ENCODE data around the gene SPP1.

The SPP1 gene

GRCh38 chr4:87953826-87954225 lies 21.7 kb upstream of the SPP1 start:
- DNase-seq (ENCODE audit: low read depth, low spot score) = no peak

DNA sequence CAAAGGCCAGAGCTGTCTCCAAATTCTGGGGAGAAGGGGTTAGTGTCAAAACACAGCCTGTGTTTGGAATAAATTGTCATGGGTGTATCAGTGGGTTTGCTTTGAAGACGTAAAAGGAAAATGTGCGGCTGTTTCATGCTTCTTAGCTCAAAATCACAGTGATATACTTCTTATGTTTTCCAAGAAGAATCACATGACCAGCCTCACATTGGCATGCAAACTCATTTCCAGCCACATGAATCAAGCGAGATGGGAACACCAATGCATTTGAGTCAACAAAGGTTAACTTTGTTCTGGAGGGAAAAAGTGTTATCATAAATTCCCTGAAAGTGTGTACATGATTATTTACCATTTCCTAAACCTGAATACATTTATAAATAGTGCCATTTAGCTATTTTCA lies 19.0 kb upstream of the SPP1 start:
- DNase-seq (ENCODE audit: low read depth, low spot score) = no peak

- DNase-seq (ENCODE audit: low read depth, low spot score) = no peak
Measured at GRCh38 chr4:87957061-87957460, 18.5 kb upstream of the SPP1 start.

DNA sequence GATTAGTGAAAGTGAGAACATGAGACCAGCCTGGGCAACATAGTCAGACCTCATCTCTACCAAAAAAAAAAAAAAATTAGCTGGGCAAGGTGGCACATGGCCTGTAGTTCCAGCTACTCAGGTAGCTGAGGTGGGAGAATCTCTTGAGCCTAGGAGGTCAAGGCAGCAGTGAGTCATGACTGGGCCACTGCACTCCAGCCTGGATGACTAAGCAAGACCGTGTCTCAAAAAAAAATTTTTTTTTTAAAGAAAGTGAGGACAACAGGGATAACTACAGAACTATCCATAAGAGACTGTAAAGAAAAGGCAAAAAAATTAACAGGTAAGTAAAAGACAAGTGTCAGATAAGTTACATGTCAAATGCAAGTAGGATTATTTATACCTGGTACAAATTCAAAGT lies 13.5 kb upstream of the SPP1 start:
- DNase-seq (ENCODE audit: low read depth, low spot score) = no peak

DNA sequence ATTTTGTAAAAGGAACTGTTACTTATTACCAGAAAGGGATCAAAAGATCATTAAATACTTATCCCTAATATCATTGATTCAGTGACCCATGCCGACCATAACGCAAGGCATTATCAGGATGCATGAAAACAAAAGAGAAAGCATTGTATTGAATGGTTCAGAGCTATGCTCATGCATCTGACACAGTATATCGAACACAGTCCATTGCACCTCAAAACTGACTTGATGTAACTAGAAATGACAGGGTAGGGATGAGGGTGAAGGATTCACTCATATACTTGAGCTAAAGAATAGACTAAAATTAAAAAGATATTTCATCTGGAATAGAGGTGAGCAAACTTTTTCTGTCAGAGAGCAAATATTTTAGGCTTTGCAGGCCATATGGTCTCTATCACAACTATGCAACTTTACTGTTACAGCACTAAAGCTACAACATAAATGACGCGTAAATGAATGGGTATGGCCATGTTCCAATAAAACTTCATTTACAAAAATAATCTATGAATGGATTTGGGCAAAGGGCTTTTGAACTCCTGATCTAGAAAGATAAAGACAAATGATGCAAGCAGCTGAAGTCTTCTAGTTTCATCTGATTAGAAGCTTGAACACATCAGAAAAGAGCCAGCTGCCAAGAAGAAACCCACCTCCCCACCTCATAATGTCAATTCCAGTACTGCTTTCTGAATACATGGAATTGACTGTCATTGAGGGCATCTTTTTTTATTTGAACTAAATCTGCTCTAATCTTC lies 12.9 kb upstream of the SPP1 start:
- DNase-seq (ENCODE audit: low read depth, low spot score) = no peak

DNA sequence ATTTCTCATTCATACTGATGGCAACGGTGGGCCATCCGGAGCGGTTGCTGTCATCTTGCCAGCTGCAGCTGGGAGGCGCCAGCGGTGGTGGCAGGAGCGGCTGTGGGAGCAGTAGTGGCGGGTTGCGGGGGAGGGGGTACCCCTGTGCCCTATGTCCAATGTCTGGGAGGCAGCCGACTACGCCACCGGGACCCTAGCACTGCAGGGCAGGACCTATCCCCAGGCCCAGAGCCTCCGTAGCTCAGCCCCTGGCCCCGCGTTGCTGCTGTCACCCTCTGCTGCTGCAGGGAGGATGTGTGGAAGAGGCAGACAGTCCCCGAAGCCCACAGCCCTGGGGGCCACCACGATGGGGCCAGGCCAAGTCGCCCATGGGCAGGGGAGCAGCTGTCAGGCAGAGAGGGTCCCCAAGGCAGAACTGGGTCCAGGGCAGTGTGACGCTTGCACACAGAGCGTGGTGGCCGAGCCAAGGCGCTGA lies 10.0 kb upstream of the SPP1 start:
- no peak for DNase-seq (ENCODE audit: low read depth, low spot score)

GRCh38 chr4:87966095-87966496 lies 9.4 kb upstream of the SPP1 start:
- DNase-seq (ENCODE audit: low read depth, low spot score) = no peak

DNA sequence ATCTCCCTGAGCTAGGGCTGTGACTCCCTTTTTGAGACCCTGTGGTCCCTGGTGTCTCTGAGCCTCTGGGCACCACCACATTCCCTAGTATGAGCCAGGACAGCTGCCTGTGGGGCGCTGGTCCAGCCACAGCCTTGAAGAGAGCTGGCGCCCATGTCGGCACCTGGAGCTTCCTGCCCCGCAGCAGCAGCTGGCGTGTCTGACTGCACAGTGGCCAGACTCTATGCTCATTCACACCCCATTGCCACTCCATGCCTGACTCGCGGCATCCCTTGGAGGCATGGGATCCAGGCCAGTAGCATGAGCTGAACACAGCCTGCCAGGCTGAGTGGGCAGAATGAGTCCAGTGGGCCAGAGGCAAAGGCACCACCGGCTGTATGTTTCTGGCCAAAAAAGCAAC lies 8.3 kb upstream of the SPP1 start:
- no peak for DNase-seq (ENCODE audit: low read depth, low spot score)

DNA sequence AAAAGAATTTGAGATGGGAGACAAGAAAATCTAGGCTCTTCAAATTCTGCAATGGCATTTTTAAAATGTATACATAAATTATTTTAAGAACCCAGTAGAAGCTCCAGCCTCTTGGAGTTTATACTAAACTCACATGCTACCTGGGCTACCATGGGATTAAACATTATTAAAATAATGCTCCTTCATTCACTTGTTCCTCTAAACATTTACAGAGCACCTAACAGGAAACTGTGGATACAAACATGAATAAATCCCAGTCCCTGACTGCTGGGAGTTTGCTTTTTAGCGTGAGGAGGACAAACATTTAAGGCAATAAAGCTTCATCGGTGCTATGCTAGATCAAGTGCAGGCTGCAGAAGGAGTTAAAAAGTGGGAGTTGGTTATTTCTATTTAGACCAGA lies 5.4 kb upstream of the SPP1 start:
- no peak for DNase-seq (ENCODE audit: low read depth, low spot score)

- no peak for DNase-seq (ENCODE audit: low read depth, low spot score)
Measured at GRCh38 chr4:87971866-87972265, 3.6 kb upstream of the SPP1 start.

- DNase-seq (ENCODE audit: low read depth, low spot score) = no peak
Measured at GRCh38 chr4:87973283-87974169, 2.0 kb upstream of the SPP1 start.

DNA sequence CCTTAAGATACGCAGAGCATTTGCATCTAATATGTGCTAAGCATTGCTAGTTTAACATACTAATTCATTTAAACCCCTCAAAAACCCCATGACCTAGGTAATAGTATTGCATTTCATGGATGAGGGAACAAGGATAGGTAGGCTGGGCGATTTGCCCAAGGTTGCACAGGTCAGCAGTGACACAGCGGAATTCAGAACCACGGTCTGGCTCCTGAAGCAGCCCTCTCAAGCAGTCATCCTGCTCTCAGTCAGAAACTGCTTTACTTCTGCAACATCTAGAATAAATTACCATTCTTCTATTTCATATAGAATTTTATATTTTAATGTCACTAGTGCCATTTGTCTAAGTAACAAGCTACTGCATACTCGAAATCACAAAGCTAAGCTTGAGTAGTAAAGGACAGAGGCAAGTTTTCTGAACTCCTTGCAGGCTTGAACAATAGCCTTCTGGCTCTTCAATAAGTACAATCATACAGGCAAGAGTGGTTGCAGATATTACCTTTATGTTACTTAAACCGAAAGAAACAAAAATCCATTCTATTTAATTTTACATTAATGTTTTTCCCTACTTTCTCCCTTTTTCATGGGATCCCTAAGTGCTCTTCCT lies 555 bp upstream of the SPP1 start:
- no peak for DNase-seq (ENCODE audit: low read depth, low spot score)

DNA sequence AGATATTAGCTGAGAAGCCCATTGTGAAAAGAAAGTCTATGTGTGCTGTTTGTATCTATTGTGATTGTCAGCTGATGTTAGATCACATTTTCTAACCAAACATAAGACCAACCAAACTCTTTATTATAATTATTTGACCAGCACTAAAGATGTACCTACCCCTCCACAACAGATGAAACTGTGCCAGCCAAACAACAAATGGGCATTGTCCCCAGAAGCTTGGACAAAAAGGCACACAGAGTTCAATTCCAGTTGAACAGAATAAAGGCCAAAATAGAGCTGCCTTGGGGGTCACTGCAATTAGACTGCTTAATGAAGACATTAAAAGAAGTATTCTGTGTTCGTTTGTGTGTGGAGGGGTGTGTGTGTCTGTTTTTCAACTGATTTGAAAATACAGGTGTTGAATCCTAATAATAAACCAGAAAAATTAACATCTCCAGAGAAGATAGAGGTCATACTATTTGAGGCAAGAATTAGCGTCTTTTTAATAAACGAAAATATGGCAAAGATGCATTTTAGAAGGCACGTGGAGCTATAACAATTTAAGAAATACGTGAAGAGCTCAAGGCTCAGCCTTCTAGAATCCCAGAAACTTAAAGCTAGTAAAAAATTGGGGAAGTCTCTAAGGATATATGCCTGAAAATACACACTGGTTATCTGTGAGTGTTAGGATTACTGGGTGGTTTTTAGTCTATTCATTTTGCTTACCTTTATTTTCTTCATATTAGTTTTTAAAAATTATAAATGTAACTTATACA lies 2.2 kb downstream of the SPP1 start:
- DNase-seq (ENCODE audit: low read depth, low spot score) = no peak

DNA sequence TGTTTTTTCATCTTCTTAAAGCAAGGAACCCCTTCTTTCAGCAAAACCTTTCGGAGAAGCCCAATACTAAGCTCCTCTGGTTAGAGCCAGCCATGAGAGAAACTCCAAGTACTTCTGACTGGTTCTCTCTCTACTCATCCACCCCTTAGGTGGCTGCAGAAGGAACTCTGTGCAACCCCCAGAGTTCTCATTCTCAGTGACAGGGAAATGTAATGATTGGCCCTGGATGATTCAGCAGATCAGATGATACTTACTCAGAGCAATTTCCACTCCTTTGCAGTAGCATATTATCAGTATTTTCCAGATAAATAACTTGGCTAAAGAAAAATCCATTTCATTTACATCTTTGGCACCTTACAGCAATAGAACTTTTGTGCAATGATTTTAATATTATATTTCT lies 3.2 kb downstream of the SPP1 start:
- DNase-seq (ENCODE audit: low read depth, low spot score) = no peak

DNA sequence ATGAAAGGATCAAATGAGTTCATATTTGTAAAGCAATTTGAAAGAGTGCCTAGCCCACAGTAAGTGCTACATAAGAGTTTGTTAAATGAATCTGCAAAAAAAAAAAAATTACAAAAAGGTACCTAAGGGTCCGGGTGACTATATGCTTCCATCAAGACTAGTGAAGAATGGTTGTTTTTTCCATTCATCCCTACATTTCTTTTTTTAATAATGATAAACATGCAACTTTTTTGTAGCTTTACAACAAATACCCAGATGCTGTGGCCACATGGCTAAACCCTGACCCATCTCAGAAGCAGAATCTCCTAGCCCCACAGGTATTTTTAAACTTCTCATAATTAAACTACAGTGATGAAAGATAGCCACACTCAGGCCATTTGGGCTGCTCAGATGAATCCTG lies 4.3 kb downstream of the SPP1 start:
- DNase-seq (ENCODE audit: low read depth, low spot score) = no peak

- DNase-seq (ENCODE audit: low read depth, low spot score) = no peak
Measured at GRCh38 chr4:87981486-87981885, 6.0 kb downstream of the SPP1 start.

DNA sequence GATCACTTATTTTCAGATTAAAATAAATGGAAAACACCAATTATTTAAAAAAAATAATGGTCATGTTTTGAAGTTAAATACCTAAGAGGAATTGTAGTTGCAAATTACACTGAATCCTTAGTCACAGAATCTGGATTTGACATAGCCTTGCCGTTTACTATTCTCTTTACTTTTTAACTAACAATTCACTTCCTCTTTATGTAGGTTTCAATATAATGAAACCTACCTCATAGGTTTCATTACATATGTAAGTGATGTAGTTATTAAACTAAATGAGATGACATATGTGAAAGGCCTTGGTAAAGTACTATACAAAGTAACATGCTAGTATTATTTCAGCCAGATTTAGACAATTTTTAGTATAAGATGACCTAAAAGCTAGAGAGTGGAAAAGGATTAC lies 6.5 kb downstream of the SPP1 start:
- DNase-seq (ENCODE audit: low read depth, low spot score) = no peak

DNA sequence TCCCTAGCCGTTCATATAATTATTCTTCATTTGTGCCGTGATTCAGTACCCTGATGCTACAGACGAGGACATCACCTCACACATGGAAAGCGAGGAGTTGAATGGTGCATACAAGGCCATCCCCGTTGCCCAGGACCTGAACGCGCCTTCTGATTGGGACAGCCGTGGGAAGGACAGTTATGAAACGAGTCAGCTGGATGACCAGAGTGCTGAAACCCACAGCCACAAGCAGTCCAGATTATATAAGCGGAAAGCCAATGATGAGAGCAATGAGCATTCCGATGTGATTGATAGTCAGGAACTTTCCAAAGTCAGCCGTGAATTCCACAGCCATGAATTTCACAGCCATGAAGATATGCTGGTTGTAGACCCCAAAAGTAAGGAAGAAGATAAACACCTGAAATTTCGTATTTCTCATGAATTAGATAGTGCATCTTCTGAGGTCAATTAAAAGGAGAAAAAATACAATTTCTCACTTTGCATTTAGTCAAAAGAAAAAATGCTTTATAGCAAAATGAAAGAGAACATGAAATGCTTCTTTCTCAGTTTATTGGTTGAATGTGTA lies 7.0 kb downstream of the SPP1 start:
- DNase-seq (ENCODE audit: low read depth, low spot score) = no peak

DNA sequence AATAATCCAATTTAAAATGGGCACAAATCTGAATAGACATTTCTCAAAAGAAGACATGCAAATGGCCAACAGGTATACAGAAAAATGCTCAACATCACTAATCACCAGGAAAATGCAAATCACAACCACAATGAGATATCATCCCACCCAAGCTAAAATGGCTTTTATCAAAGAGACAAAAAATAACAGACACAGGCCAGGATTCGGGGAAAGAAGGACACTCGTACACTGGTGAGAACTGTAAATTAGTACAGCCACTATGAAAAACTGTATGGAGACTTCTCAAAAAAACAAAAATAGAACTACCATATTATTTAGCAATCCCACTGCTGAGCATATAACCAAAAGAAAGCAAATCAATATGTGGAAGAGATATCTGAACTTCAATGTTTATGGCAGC lies 8.5 kb downstream of the SPP1 start:
- DNase-seq (ENCODE audit: low read depth, low spot score) = no peak

- no peak for DNase-seq (ENCODE audit: low read depth, low spot score)
Measured at GRCh38 chr4:87985097-87985886, 9.8 kb downstream of the SPP1 start.

DNA sequence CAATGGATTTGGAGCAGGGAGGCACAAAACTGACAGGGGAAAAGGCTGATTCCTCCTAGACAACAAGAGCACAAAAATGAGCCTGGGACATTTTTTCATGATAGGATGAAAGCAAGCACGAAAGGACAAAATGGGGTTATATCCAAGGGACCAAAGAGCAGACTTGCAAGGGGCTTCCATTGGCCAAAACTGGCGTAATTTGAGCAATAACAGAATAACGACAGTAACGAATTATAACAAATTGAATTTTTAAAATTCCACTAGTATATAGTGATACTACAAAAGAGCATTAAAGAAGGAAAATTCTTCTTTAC lies 10.3 kb downstream of the SPP1 start:
- DNase-seq (ENCODE audit: low read depth, low spot score) = no peak

Data from activated naive CD8-positive, alpha-beta T cell treated with anti-CD3 and anti-CD28 coated beads, Interleukin-2, amount 50 U/mL, for 16 hours (primary cell).